GM12801 (cell line): ENCODE measurements around the gene CRTAC1.

ENCODE experiments used
- TF ChIP-seq, protein P1 (sequence below): IDR thresholded peaks from one replicate; pipeline ENCODE4 v1.5.1; 2011; ENCODE audit warnings: control low read depth; ENCODE audit not compliant: insufficient read length; ENCODE audit errors: extremely low read depth

CRTAC1 gene

DNA sequence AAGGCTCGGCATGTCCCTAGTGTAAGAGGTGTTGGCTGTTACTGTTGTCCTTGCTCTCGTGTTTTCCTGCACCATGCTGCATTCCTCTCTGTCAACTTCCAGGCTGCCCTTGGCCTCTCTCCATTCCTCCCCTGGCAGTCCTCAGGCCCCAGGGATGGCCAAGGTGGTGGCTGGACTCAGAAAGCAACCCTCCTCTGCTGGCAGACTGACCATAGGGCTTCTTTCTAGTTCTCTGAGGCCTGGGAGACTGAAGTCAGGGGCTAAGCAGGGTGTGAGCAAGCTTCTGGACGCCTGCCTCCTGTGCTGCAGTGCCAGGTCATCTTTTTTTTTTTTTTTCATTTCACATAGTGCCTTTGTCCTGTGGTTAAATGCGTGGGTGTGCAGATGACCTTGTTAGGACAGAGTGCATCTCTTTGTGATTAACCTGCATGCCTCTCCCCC lies 108.8 kb downstream of the CRTAC1 start:
- TF ChIP-seq, protein P1, sequence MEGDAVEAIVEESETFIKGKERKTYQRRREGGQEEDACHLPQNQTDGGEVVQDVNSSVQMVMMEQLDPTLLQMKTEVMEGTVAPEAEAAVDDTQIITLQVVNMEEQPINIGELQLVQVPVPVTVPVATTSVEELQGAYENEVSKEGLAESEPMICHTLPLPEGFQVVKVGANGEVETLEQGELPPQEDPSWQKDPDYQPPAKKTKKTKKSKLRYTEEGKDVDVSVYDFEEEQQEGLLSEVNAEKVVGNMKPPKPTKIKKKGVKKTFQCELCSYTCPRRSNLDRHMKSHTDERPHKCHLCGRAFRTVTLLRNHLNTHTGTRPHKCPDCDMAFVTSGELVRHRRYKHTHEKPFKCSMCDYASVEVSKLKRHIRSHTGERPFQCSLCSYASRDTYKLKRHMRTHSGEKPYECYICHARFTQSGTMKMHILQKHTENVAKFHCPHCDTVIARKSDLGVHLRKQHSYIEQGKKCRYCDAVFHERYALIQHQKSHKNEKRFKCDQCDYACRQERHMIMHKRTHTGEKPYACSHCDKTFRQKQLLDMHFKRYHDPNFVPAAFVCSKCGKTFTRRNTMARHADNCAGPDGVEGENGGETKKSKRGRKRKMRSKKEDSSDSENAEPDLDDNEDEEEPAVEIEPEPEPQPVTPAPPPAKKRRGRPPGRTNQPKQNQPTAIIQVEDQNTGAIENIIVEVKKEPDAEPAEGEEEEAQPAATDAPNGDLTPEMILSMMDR: no peak

DNA sequence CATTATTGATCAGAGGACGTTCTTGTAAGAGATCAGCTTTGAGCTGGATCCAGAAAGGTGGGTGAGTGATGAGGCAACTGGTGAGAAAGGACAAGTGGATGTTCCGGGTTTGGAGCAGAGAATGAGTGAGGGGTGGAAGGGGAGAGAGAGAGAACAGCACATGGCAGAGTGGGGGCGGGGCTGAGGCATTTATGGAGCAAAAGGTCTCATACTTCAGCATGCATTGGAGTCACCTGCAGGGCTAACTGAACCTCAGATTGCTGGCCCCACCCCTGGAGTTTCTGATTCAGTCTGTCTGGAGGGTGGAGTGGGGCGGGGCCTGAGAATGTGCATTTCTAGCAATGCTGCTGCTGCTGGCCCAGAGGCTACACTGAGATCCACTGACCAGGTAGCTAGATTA lies 109.6 kb downstream of the CRTAC1 start:
- TF ChIP-seq, protein P1: no peak

DNA sequence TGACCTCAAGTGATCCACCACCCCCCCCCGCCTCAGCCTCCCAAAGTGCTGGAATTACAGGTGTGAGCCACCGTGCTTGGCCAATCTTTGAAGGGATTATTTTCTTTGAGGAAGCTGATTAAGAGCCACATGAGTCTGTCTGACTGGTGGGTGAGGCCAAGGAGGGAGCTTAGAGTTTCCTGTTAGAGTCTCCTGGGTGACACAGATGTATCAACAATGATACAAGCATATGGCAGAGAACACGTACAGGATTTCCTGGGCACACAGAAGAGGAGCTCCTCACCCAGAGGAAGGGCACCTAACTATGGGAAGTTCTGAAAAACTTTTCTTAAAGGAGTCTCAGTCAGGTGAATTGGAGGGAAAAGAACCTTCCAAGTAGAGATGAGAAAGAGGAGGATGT lies 111.4 kb downstream of the CRTAC1 start:
- TF ChIP-seq, protein P1: no peak

DNA sequence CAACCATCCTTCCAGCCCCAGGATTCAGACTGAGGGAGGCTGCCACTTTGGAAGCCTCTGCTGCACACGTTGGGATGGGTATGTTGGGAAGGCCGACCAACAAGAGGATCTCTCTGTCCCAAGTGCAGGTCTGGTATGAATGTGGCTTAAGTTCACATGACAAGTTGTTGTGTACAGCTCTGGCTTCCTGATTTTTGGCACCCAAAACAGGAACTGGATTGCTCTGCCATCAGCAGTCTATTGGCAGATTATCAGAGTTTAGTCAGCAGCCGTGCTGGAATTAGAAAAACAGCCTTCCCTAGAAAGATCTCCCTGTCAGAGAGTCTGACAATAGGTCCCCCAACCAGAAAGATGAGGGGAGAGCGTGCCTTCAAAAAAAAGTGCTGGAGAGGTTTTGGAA lies 113.8 kb downstream of the CRTAC1 start:
- TF ChIP-seq, protein P1: no peak

DNA sequence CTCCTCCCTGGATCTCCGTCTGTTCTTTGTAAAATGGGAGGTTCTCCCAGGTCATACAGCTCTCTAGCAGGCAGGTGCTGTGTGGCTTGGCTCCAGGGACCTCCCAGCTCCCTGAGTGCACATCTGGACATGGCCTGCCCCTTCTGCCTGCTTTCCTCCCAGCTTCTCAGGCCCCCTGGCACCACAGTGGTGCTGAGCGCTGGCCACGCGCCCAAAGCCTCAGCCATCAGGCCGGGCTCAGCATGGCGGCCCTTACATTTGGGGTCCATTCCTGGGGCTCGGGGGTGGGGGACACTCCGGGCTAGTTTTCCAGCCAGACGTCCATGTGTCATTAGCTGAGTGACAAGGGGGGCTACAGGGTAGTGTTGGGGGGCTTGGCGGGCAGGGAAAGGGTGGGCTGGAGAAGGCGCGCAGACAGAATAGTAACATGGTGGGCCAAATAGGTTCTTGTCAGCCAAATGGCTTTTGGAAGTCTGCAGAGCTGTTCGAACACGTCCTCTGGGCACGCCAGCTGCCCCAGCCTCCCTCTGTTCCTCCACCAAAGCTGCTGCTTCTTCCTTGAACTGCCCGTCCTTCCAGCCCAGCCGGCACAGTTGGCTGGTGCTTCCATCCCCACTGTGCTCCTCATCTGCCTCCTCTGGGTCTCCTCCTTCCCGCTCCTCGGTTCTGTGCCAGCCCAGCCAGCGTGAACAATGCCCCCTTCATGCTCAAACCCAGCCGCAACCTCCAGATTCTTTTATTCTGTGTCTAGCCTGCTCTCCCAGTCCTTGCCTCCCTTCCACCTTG lies 114.9 kb downstream of the CRTAC1 start:
- TF ChIP-seq, protein P1: no peak

DNA sequence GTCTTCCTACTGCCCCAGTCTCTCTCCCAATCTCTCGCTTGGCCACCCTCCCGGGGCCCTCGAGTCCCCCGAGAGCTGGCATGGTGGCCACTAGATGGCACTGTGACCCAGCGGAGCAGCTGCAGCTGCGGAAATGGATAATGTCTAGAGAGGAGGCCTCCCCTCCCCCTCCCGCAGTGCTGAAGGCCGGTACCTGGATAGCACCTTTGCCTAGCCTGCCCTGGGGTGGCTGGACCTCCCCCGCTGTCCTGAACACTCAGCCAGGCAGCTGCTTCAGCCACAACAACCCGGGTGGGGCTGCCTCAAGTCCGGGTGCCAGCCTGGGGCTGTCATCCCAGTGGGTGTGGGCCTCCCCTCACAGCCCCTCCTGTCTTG lies 115.6 kb downstream of the CRTAC1 start:
- TF ChIP-seq, protein P1: no peak

DNA sequence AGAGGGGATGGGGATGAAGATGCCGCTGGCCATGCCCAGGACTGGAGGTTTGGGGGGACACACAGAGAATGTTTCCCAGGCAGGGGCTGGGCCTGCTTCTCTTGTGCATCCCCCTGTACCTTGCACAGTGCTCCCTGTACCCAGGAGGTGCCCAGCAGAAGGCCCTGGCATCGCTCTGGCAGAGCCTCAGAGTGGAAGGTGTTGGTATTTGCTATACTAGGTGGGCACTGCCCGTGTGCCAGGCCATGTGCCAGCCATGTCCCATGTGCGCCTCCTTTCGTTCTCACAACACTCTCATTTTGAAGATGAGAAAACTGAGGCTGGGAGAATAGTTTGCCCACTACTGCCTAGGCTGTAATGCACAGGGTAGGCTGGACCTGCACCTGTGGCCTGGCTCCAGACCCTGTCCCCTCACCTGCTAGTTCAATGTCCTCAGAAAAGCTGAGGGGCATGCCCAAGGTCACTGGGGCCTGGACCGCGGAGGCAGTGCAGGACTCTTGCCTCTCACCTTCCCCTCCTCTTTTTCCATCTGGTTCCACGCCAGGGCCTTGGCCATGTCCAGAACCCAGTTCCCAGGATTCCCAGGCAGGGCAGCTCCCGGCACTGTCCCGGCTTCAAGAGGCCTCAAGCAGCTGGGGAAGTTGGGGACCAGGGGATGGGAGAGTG lies 116.1 kb downstream of the CRTAC1 start:
- TF ChIP-seq, protein P1: no peak
